Sigmoid colon (tissue), 7 donors: ENCODE measurements around the gene COG4. TPM values are rescaled to one million over a fixed set of nuclear protein-coding genes. Genes with fewer than 3 reads are reported as not detected.

Experiments used
- DNase-seq: peaks from one replicate; pipeline ENCODE4 v3.0.0-alpha.2; 2019
- H3K27ac ChIP-seq, 4 donors: fragments of 200-600 bp; sonication (generic); one replicate each; pipeline ENCODE4 v1.5.1; 2016 to 2019; ENCODE audit warnings: mild to moderate bottlenecking in 1 of 4
- H3K27me3 ChIP-seq, 3 donors: fragments of 200-600 bp; sonication (generic); one replicate each; pipeline ENCODE4 v1.5.1; 2019; ENCODE audit warnings: mild to moderate bottlenecking in 1 of 3
- H3K36me3 ChIP-seq, 4 donors: fragments of 200-600 bp; sonication (generic); one replicate each; pipeline ENCODE4 v1.5.1; 2016 to 2019
- H3K4me1 ChIP-seq, 4 donors: fragments of 200-600 bp; sonication (generic); one replicate each; pipeline ENCODE4 v1.5.1; 2017 to 2019
- H3K4me3 ChIP-seq, 4 donors: fragments of 200-600 bp; sonication (generic); one replicate each; pipeline ENCODE4 v1.5.1; 2017 to 2019; ENCODE audit warnings: mild to moderate bottlenecking in 2 of 4, moderate library complexity in 1 of 4
- H3K9me3 ChIP-seq, 4 donors: fragments of 200-600 bp in 3 of 4; sonication (generic) in 3 of 4; one replicate each; pipeline versions ENCODE4 v1.5.1 to v1.6.1; 2013 to 2019
- CTCF ChIP-seq, 4 experiments: fragments of 450-650 bp in 3 of 4; fragments of 200-600 bp in 1 of 4; IDR thresholded peaks; one replicate each; pipeline ENCODE4 v1.5.1; 2016 to 2019; ENCODE audit warnings: antibody characterized with exemption in 4 of 4, mild to moderate bottlenecking in 3 of 4, moderate library complexity in 2 of 4
- EP300 ChIP-seq, 4 donors: sonication (generic); formaldehyde crosslinking; IDR thresholded peaks; one replicate each; pipeline ENCODE4 v1.6.1; 2017; ENCODE audit warnings: antibody characterized with exemption in 4 of 4
- POLR2A ChIP-seq, 2 donors: fragments of 450-650 bp; IDR thresholded peaks; one replicate each; pipeline ENCODE4 v1.6.1; 2016; ENCODE audit warnings: antibody characterized with exemption in 2 of 2, mild to moderate bottlenecking in 2 of 2, moderate library complexity in 2 of 2
- POLR2AphosphoS5 ChIP-seq, 4 donors: sonication (generic); formaldehyde crosslinking; IDR thresholded peaks; one replicate each; pipeline ENCODE4 v1.6.1; 2017; ENCODE audit warnings: antibody characterized with exemption in 4 of 4
- WGBS, 2 donors: extraction: QIAGEN DNeasy Blood & Tissue Kit; methylation state at CpG; one replicate each; pipeline ENCODE4 v1.1.7; 2013; 5-methylcytosine and 5-hydroxymethylcytosine counted together
- intact Hi-C: fragments of 100-400 bp; cut with DNase I; formaldehyde crosslinking; loops from one replicate; pipeline ENCODE4 v1.15.1; 2023
- polyA plus RNA-seq, 3 donors: library from polyadenylated mRNA; stranded (reverse); fragments of 200-250 nt; gene quantifications; one replicate each; pipeline ENCODE4 v1.2.3, GENCODE V29; 2013
- total RNA-seq, 4 donors: library from RNA; depleted of rRNA; stranded (reverse); fragments of >200 nt; gene quantifications; one replicate each; pipeline ENCODE4 v1.1.0, GENCODE V29; 2016
- donor health status: healthy with polysubstance abuse.
- donor health status: Bipolar disorder and iron deficiency.
- donor health status: healthy.

Gene COG4
- total and polyA plus RNA-seq, 7 donors: 25.2 to 51.0 (median 32.7) TPM

GRCh38 chr16:70474320-70475053 lies 48.9 kb downstream of the COG4 start:
- intact Hi-C loops: no loop called here
- Histone ChIP-seq H3K27me3 (no peaks in the 10 kb centered on the region), H3K9me3 (no peaks in the 10 kb centered on the region), H3K36me3 (peaks cover 19 to 69% (median 24%) of the 10 kb centered on the region in 4 donors), H3K4me1 (peaks cover 0 to 4% (median 0%) of the 10 kb centered on the region in 4 donors), H3K27ac (no peak overlapping the region), H3K4me3 (no peak overlapping the region)
- TF ChIP-seq POLR2A (IDR thresholded peaks at IDR 0.05) (no peak), POLR2AphosphoS5 (IDR thresholded peaks at IDR 0.05) (no peak), EP300 (IDR thresholded peaks at IDR 0.05) (no peak), CTCF (IDR thresholded peaks at IDR 0.05) (no peak)
- 95 to 96% methylated on average over 22 of the region's 22 CpGs for WGBS, 2 donors
- DNase-seq: no peak

GRCh38 chr16:70473446-70474319 lies 49.7 kb downstream of the COG4 start:
- H3K27me3 ChIP-seq: no peaks in the 10 kb centered on the region
- H3K4me3 ChIP-seq: no peak overlapping the region
- H3K4me1 ChIP-seq: peaks cover 0 to 4% (median 0%) of the 10 kb centered on the region in 4 donors
- no peak for TF ChIP-seq POLR2A (IDR thresholded peaks at IDR 0.05)
- no peak for TF ChIP-seq CTCF (IDR thresholded peaks at IDR 0.05)
- TF ChIP-seq POLR2AphosphoS5 (IDR thresholded peaks at IDR 0.05): no peak
- TF ChIP-seq EP300 (IDR thresholded peaks at IDR 0.05): no peak
- H3K36me3 ChIP-seq: peaks cover 16 to 61% (median 22%) of the 10 kb centered on the region in 4 donors
- 93% methylated on average over 21 of the region's 21 CpGs for WGBS, 2 donors
- intact Hi-C loops: no loop called here
- H3K9me3 ChIP-seq: no peaks in the 10 kb centered on the region
- H3K27ac ChIP-seq: no peak overlapping the region
- no peak for DNase-seq

GRCh38 chr16:70472786-70473433 lies 50.4 kb downstream of the COG4 start:
- H3K27me3 ChIP-seq: no peaks in the 10 kb centered on the region
- H3K9me3 ChIP-seq: no peaks in the 10 kb centered on the region
- 89 to 92% methylated on average over 28 of the region's 28 CpGs for WGBS, 2 donors
- no peak for DNase-seq
- peaks cover 14 to 53% (median 22%) of the 10 kb centered on the region in 4 donors for H3K36me3 ChIP-seq
- H3K27ac ChIP-seq: no peak overlapping the region
- intact Hi-C loops: no loop called here
- TF ChIP-seq POLR2A (IDR thresholded peaks at IDR 0.05) (no peak), EP300 (IDR thresholded peaks at IDR 0.05) (no peak), POLR2AphosphoS5 (IDR thresholded peaks at IDR 0.05) (no peak), CTCF (IDR thresholded peaks at IDR 0.05) (no peak)
- peaks cover 0 to 4% (median 0%) of the 10 kb centered on the region in 4 donors for H3K4me1 ChIP-seq
- no peak overlapping the region for H3K4me3 ChIP-seq

- Histone ChIP-seq H3K9me3 (no peaks in the 10 kb centered on the region), H3K27ac (no peak overlapping the region), H3K4me1 (no peaks in the 10 kb centered on the region), H3K36me3 (peaks cover 17 to 61% (median 22%) of the 10 kb centered on the region in 4 donors), H3K4me3 (no peak overlapping the region), H3K27me3 (no peaks in the 10 kb centered on the region)
- WGBS, 2 donors: 70 to 80% methylated on average over 17 of the region's 17 CpGs
- no peak for DNase-seq
- no peak for TF ChIP-seq POLR2A (IDR thresholded peaks at IDR 0.05)
- TF ChIP-seq CTCF (IDR thresholded peaks at IDR 0.05): peak in 1 of 4 experiments; percentile 34
- intact Hi-C loops: no loop called here
These were observed 52.4 kb downstream of the COG4 start for GRCh38 chr16:70470927-70471341.
